Thymus (tissue), 11 donors: ENCODE data around the gene MXI1. TPM values are rescaled to one million over a fixed set of nuclear protein-coding genes. Genes with fewer than 3 reads are reported as not detected.
A peak's percentile ranks its signal among the peaks of the same experiment; 100 is the strongest.

Experiments used
- DNase-seq, 9 donors: peaks; one replicate each; pipeline ENCODE4 v3.0.0-alpha.2; 2013; ENCODE audit warnings: low spot score in 9 of 9, low read depth in 6 of 9, missing footprints in 1 of 9
- H3K27ac ChIP-seq, 2 donors: one replicate each; pipeline ENCODE4 v1.5.1; 2013; ENCODE audit warnings: control low read depth in 1 of 2, low read depth in 1 of 2, low read length in 1 of 2, mild to moderate bottlenecking in 1 of 2, moderate library complexity in 1 of 2
- H3K27me3 ChIP-seq, 2 donors: one replicate each; pipeline ENCODE4 v1.5.1; 2013; ENCODE audit warnings: low read length in 1 of 2; ENCODE audit not compliant: control insufficient read depth in 2 of 2, insufficient read depth in 1 of 2
- H3K36me3 ChIP-seq, 2 donors: one replicate each; pipeline ENCODE4 v1.5.1; 2013; ENCODE audit warnings: low read length in 1 of 2, mild to moderate bottlenecking in 1 of 2, moderate library complexity in 1 of 2; ENCODE audit not compliant: control insufficient read depth in 2 of 2, insufficient read depth in 2 of 2
- H3K4me1 ChIP-seq, 2 donors: one replicate each; pipeline ENCODE4 v1.5.1; 2013; ENCODE audit warnings: low read length in 2 of 2; ENCODE audit not compliant: control insufficient read depth in 2 of 2, insufficient read depth in 2 of 2
- H3K4me3 ChIP-seq, 2 donors: one replicate each; pipeline ENCODE4 v1.5.1; 2013; ENCODE audit warnings: low read length in 2 of 2, control low read depth in 1 of 2, mild to moderate bottlenecking in 1 of 2
- H3K9me3 ChIP-seq, 2 donors: one replicate each; pipeline ENCODE4 v1.5.1; 2013; ENCODE audit warnings: low read length in 1 of 2, mild to moderate bottlenecking in 1 of 2; ENCODE audit not compliant: control insufficient read depth in 2 of 2, insufficient read depth in 1 of 2
- WGBS: extraction: QIAGEN DNeasy Blood & Tissue Kit; methylation state at CpG from one replicate; pipeline ENCODE4 v1.1.7; 2013; 5-methylcytosine and 5-hydroxymethylcytosine counted together
- polyA plus RNA-seq: library from polyadenylated mRNA; stranded (reverse); fragments of 200-250 nt; gene quantifications from one replicate; pipeline ENCODE4 v1.2.3, GENCODE V29; 2013
- total RNA-seq: library from RNA; stranded (reverse); fragments of 120-200 nt; gene quantifications from one replicate; pipeline ENCODE4 v1.2.4, GENCODE V29; 2013
- donor health status: healthy.

MXI1 gene
- total and polyA plus RNA-seq, 2 donors = 14.7 to 44.1 TPM

DNA sequence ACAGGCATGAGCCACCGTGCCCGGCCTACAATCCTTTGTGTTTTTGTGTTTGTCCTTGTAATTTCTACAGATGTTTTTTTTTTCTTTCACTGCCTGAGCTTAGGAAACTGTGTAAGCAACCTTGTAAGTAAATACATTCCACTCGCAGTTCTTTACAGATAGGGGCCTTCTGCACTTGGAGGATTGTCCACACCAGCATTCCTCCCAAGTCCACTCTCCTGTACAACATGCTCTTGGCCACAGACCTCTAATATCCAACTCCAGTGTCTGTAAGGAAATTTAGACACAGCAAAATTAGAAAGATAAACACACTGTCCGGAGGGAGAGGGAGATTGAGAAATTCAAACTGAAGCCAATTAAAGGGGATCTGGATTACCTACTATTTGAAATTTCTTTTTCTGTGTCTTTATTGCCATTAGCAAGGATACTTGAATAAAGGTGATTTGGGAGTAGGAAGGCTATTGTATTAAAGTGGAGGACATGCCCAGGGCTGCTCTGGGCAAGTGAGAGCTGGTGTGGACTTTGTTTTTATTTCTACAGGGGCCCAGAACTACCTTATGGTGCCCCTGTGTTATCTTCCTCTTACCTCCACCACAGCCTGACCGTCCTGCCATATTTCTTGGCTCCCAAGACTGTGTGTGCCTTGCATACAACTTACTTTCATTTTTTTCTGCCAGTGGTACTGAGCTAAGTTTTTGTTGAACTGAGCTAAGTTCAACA lies 9.7 kb downstream of the MXI1 start:
- DNase-seq = no peak
- Histone ChIP-seq H3K4me1 (peaks cover 11 to 32% of the 10 kb centered on the region in 2 donors), H3K27ac (no peak overlapping the region), H3K36me3 (no peaks in the 10 kb centered on the region), H3K4me3 (no peak overlapping the region), H3K27me3 (peaks cover 0 to 7% of the 10 kb centered on the region in 2 donors), H3K9me3 (no peaks in the 10 kb centered on the region)
- 89% methylated on average over 5 of the region's 5 CpGs for WGBS

DNA sequence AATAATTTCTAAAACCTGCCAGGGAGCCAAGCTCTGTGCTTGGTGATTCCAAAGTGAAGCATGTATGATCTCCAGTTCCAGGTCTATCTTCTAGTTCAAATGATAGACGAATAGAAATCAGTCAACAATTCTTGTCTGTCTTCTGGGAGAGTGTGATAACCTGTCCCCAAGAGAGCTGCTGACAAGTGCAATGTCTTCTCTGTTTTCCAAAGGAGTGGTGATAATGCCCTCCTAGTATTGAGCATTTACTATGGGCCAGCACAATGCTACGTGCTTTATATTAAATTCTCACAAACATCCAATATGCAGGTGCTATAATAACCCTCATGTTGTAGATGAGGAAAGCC lies 10.2 kb downstream of the MXI1 start:
- Histone ChIP-seq H3K27ac (no peak overlapping the region), H3K4me3 (no peak overlapping the region), H3K36me3 (no peaks in the 10 kb centered on the region), H3K4me1 (peaks cover 14 to 33% of the 10 kb centered on the region in 2 donors), H3K27me3 (peaks cover 0 to 6% of the 10 kb centered on the region in 2 donors), H3K9me3 (no peaks in the 10 kb centered on the region)
- no peak for DNase-seq
- 97% methylated on average over 2 of the region's 2 CpGs for WGBS

DNA sequence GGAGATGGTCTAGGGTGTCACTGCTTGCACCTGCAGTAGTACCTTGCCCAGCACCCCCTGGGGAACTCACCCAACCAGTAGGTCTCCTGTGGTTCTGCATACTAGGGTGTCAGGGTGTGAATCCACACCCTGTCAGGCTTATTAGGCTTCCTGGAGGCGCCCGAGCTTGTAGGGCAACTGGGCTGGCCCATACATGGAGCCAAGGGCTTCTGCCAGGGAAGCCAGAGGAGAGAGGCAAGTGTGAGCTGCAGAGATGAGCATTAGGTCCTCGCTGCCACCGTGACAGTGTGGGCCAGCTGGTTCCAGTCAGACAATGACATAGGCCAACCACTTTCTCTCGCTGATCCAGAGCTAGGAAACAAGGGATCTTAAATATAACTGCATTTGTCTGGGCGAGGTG lies 11.2 kb downstream of the MXI1 start:
- DNase-seq = no peak
- no peaks in the 10 kb centered on the region for H3K9me3 ChIP-seq
- 51% methylated on average over 6 of the region's 6 CpGs for WGBS
- H3K4me3 ChIP-seq = no peak overlapping the region
- peaks cover 0 to 6% of the 10 kb centered on the region in 2 donors for H3K27me3 ChIP-seq
- peaks cover 14 to 34% of the 10 kb centered on the region in 2 donors for H3K4me1 ChIP-seq
- H3K27ac ChIP-seq = no peak overlapping the region
- no peaks in the 10 kb centered on the region for H3K36me3 ChIP-seq

DNA sequence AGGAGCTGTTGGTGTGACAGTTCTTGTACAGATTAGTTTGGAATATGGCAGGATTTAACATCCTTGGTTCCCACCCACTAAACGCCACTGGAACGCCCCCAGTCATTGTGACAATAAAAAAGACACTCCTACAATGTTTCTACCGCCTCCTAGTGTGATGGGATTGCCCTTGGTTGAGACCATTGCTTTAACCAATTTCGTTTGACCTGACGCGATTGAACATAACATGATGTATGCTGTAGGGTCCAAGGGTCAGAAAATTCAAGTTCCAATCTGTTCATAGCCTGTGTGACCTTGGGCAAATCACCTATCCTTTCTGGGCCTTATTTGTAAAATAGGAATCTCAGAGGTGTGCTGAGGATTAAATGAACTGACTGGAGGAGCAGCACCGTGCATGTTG lies 12.5 kb downstream of the MXI1 start:
- Histone ChIP-seq H3K4me3 (no peak overlapping the region), H3K4me1 (peaks cover 11 to 26% of the 10 kb centered on the region in 2 donors), H3K9me3 (no peaks in the 10 kb centered on the region), H3K36me3 (no peaks in the 10 kb centered on the region), H3K27me3 (peaks cover 0 to 6% of the 10 kb centered on the region in 2 donors), H3K27ac (no peak overlapping the region)
- DNase-seq = no peak
- 97% methylated on average over 7 of the region's 7 CpGs for WGBS

DNA sequence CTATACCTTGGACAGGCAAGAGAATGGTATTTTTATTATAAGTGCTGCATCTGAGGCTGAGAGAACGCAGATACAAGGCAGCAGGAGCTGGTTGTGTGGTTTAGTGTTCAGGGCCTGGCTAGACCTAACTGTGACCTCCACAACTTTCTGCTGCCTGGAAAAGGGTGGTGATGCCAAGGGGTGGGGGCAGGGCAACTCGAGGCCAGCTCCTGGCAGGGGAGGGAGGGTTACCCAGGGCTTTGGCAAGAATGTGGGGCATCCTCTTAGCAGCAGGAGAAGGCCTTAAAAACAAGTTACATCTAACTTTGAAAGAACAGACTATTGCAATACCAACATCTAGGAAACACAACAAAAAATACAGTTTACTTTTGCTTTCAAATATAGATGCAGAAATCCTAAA lies 13.0 kb downstream of the MXI1 start:
- Histone ChIP-seq H3K36me3 (no peaks in the 10 kb centered on the region), H3K27ac (no peak overlapping the region)
- DNase-seq = no peak

DNA sequence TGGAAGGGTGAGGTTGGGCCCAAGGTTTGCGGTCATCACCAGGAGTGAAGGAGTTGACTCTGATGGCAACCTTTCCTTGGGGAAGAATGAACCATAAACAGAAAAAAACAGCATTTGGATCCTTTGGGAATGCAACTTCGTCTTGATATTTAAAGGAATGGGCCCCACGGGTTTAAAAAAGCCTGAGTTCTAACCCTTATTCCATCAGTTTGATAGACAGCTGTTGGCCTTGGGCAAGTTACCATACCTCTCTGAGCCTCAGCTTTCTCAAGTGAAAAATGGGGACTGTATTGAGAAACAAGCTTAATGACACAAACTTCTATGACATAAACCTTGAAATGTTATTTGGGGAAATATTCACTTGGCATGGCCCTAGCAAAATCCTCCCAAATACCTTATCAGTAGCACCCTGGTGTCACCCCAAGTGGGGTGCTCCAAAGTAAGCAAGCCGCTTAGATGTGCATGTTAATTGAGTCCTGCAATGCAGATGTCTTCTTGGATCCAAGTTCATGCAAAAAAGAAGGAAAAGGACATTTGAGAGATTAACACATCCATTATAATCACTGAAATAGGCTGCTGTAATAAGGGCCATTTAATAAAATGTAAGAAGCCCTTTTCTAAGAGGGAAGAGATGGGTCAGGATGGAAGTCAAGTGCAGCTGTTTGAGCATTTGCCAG lies 13.8 kb downstream of the MXI1 start:
- Histone ChIP-seq H3K27ac (peak overlapping the region; percentile 31 to 42), H3K36me3 (no peaks in the 10 kb centered on the region), H3K4me1 (peaks cover 11 to 30% of the 10 kb centered on the region in 2 donors), H3K27me3 (no peaks in the 10 kb centered on the region), H3K9me3 (no peaks in the 10 kb centered on the region), H3K4me3 (peak overlapping the region; percentile 12 to 13)
- WGBS = 96% methylated on average over 4 of the region's 4 CpGs
- no peak for DNase-seq

More for the DNA sequence above, 13.0 kb downstream of the MXI1 start:
- WGBS = 91% methylated on average over 2 of the region's 2 CpGs
- Histone ChIP-seq H3K27me3 (peaks cover 0 to 4% of the 10 kb centered on the region in 2 donors), H3K4me3 (no peak overlapping the region), H3K4me1 (peaks cover 11 to 28% of the 10 kb centered on the region in 2 donors), H3K9me3 (no peaks in the 10 kb centered on the region)

DNA sequence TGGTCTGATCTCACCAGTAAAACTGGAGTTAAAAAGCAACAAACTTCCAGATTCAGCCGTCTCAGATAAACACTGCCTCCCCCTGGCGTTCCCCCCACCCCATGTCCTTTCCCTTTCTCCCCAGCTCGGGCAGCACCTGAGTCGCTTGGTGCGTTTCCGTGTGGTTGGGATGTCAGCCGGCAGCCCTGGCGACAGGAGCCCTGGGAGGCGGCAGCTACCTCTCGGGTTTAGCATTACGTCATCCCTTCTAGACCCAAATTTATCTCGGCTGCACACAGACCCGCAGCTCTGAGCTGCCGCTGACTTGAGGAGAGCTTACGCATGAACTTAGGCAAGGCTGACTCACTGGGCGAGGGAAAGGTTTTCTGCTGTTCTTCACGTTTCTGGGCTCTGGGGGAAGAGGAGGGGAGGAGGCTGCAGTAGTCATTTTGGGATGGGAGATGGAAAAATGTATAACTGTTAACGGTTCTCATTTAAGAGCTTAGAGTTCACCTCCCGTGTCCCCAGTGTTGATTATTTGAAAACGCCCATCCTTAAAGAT lies 14.4 kb downstream of the MXI1 start:
- H3K27ac ChIP-seq = peak overlapping the region; percentile 31 to 42
- DNase-seq = peak in 5 of 9 donors; percentile 52 to 87 (median 79)
- WGBS = 7% methylated on average over 20 of the region's 20 CpGs

DNA sequence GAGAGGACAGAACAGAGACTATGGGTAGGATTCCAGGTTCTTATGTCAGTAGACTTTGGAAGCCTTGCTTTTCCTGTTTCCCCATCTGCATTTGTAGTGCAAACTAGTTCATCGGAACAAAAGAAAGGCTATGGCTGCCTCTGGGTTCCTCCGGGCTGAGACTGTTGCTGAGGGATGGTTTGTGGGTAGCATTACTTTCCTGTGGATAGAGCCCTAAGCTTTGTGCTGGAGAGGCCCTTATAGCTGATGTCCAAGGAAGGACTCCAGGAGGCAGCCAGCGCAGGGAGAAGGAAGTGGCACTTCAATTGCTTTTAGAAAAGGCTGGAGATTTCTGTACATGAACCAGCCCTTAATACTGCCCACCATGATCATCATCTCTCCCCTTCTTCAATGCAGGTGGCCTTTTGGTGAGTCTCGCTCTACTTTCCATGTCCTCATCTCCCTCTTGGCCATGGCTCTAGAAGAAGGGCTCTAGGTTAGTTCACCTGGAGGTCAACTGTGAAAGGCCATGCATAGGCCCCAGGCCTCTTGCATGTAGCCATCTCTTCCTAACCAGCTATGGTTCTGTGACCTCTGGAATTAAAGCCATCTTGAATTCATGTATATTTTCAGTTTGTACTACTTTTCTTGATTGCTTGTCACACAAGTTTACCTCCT lies 15.4 kb downstream of the MXI1 start:
- WGBS = 97% methylated on average over 4 of the region's 4 CpGs
- no peak for DNase-seq
- Histone ChIP-seq H3K9me3 (no peaks in the 10 kb centered on the region), H3K36me3 (no peaks in the 10 kb centered on the region), H3K4me1 (peaks cover 15 to 37% of the 10 kb centered on the region in 2 donors), H3K27ac (no peak overlapping the region), H3K27me3 (no peaks in the 10 kb centered on the region), H3K4me3 (no peak overlapping the region)

More for the DNA sequence above, 14.4 kb downstream of the MXI1 start:
- Histone ChIP-seq H3K27me3 (no peaks in the 10 kb centered on the region), H3K9me3 (no peaks in the 10 kb centered on the region), H3K36me3 (no peaks in the 10 kb centered on the region), H3K4me3 (peak overlapping the region; percentile 12 to 13), H3K4me1 (peaks cover 11 to 30% of the 10 kb centered on the region in 2 donors)
